HEK293T (cell line): ENCODE results near the gene MYCBP2.

Experiments
- FOXK2 ChIP-seq: fragments of 450-650 bp; IDR thresholded peaks from 2 replicates; pipeline ENCODE4 v1.6.1; 2016; ENCODE audit warnings: mild to moderate bottlenecking
- L3MBTL2 ChIP-seq: fragments of 450-650 bp; conservative IDR thresholded peaks from 2 replicates; pipeline ENCODE4 v1.6.1; 2016; ENCODE audit warnings: mild to moderate bottlenecking
- SP1 ChIP-seq: fragments of 450-650 bp; IDR thresholded peaks from 2 replicates; pipeline ENCODE4 v1.6.1; 2017

DNA sequence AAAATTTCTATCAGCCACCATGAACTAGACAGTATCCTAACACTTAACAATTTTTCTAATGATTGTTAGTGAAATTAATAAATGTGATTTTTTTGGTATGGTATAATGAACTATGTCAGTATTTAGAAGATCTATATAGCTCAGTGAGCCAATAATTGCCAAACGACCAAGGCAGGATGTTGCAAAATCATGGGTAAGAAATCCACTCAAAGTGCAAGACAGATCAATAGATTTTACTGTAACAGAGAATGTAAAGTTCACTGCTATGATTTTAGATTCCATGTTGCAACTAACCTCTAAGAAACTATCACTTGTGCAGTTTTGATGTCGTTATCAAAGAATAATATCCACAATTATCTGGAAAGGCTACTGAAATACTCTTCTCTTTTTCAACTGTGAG lies 44.0 kb upstream of the MYCBP2 start:
- no peak for TF ChIP-seq FOXK2
- TF ChIP-seq L3MBTL2, result no peak
- no peak for TF ChIP-seq SP1
